PC-9 (cell line): ENCODE measurements around the gene SEMA6A. TPM values are rescaled to one million over a fixed set of nuclear protein-coding genes. Genes with fewer than 3 reads are reported as not detected.

ENCODE experiments used
- BruUV-seq: library from RNA; stranded (reverse); fragments of 400-500 nt; replicated peaks from 2 replicates; lab custom pipeline; 2021; lab: Mats Ljungman, UMichigan
- CTCF ChIA-PET: fragments of 300-600 bp; sonication (Branson Sonifier 250); formaldehyde crosslinking; loops from one replicate; lab custom pipeline; 2022; ENCODE audit warnings: antibody characterized with exemption; lab: Charles Lee
- POLR2A ChIA-PET: fragments of 300-600 bp; sonication (Branson Sonifier 250); formaldehyde crosslinking; loops from one replicate; lab custom pipeline; 2022; ENCODE audit warnings: antibody characterized with exemption; ENCODE audit not compliant: unreplicated experiment; lab: Charles Lee
- DNase-seq, 2 experiments: peaks; one replicate each; pipeline versions ENCODE4 v3.0.0 to v3.0.0-alpha.2; 2015 to 2022; ENCODE audit warnings: mixed read lengths in 1 of 2
- H2AFZ ChIP-seq: fragments of 200-600 bp; sonication (generic); 2 replicates; pipeline ENCODE4 v1.8.1; 2017; ENCODE audit warnings: antibody characterized with exemption
- H3F3A ChIP-seq: fragments of 200-600 bp; sonication (generic); 2 replicates; pipeline ENCODE4 v1.8.1; 2017; ENCODE audit warnings: antibody characterized with exemption, mild to moderate bottlenecking, low read depth; ENCODE audit not compliant: insufficient read depth
- H3K27ac ChIP-seq: fragments of 200-600 bp; sonication (generic); 2 replicates; pipeline ENCODE4 v1.6.1; 2016; ENCODE audit warnings: mixed run types
- H3K27me3 ChIP-seq: fragments of 200-600 bp; sonication (generic); 2 replicates; pipeline ENCODE4 v1.6.1; 2016; ENCODE audit warnings: low read depth, mixed run types; ENCODE audit not compliant: insufficient read depth
- H3K36me3 ChIP-seq: fragments of 200-600 bp; sonication (generic); 2 replicates; pipeline ENCODE4 v1.6.1; 2016; ENCODE audit warnings: low read depth, mixed run types
- H3K4me1 ChIP-seq: fragments of 200-600 bp; sonication (generic); replicated peaks from 2 replicates; pipeline ENCODE4 v1.6.1; 2016; ENCODE audit warnings: mixed run types; ENCODE audit not compliant: insufficient read depth
- H3K4me2 ChIP-seq: fragments of 200-600 bp; sonication (generic); 2 replicates; pipeline ENCODE4 v1.6.1; 2017; ENCODE audit warnings: mixed run types
- H3K4me3 ChIP-seq: fragments of 200-600 bp; sonication (generic); 2 replicates; pipeline ENCODE4 v1.6.1; 2016; ENCODE audit warnings: mixed run types
- H3K79me2 ChIP-seq: fragments of 200-600 bp; sonication (generic); 2 replicates; pipeline ENCODE4 v1.6.1; 2017; ENCODE audit warnings: low read depth, mixed run types
- H3K9me2 ChIP-seq: fragments of 200-600 bp; sonication (generic); 2 replicates; pipeline ENCODE4 v1.8.1; 2017; ENCODE audit warnings: mild to moderate bottlenecking; ENCODE audit not compliant: insufficient read depth
- H3K9me3 ChIP-seq: fragments of 200-600 bp; sonication (generic); 2 replicates; pipeline ENCODE4 v1.8.1; 2016; ENCODE audit warnings: low read depth; ENCODE audit not compliant: insufficient read depth
- H4K20me1 ChIP-seq: fragments of 200-600 bp; sonication (generic); 2 replicates; pipeline ENCODE4 v1.8.1; 2017; ENCODE audit not compliant: insufficient read depth
- CTCF ChIP-seq: fragments of 200-600 bp; sonication (generic); conservative IDR thresholded peaks from 2 replicates; pipeline ENCODE4 v1.6.1; 2017; ENCODE audit warnings: mixed run types, antibody characterized with exemption, mild to moderate bottlenecking, moderate library complexity
- EZH2 ChIP-seq: fragments of 200-600 bp; sonication (generic); IDR thresholded peaks from 2 replicates; pipeline ENCODE4 v1.8.0; 2017; ENCODE audit warnings: antibody characterized with exemption, low read depth
- intact Hi-C: fragments of 100-400 bp; cut with micrococcal nuclease; formaldehyde crosslinking; loops from one replicate; pipeline ENCODE4 v1.10.0; 2022; ENCODE audit not compliant: unreplicated experiment
- total RNA-seq: library from RNA; stranded (reverse); gene quantifications from 2 replicates; pipeline ENCODE4 v1.2.3, GENCODE V29; 2021

SEMA6A gene
- total RNA-seq, 1 experiment from 2014 or later: not detected

- TF ChIP-seq EZH2: no peak
- TF ChIP-seq CTCF: no peak
- Histone ChIP-seq H2AFZ (no peak overlapping the region), H3K4me2 (no peak overlapping the region), H3K27ac (no peak overlapping the region), H3K4me3 (no peak overlapping the region), H3K9me2 (no peaks in the 10 kb centered on the region), H3F3A (no peaks in the 10 kb centered on the region), H3K4me1 (no peaks in the 10 kb centered on the region), H3K36me3 (no peaks in the 10 kb centered on the region), H4K20me1 (no peaks in the 10 kb centered on the region), H3K9me3 (no peaks in the 10 kb centered on the region), H3K79me2 (no peaks in the 10 kb centered on the region), H3K27me3 (no peaks in the 10 kb centered on the region)
- CTCF ChIA-PET: no interaction called here
- DNase-seq: no peak
- intact Hi-C loops: no loop called here
- no TSS peak for BruUV-seq
- POLR2A ChIA-PET: no interaction called here
These were observed 164.2 kb downstream of the SEMA6A start for GRCh38 chr5:116410336-116410890.

- Histone ChIP-seq H4K20me1 (no peaks in the 10 kb centered on the region), H3K4me1 (no peaks in the 10 kb centered on the region), H3K4me2 (no peak overlapping the region), H3K27me3 (no peaks in the 10 kb centered on the region), H3K79me2 (no peaks in the 10 kb centered on the region), H3K4me3 (no peak overlapping the region), H3K9me3 (no peaks in the 10 kb centered on the region), H3K9me2 (no peaks in the 10 kb centered on the region), H3F3A (no peaks in the 10 kb centered on the region), H2AFZ (no peak overlapping the region), H3K27ac (no peak overlapping the region), H3K36me3 (no peaks in the 10 kb centered on the region)
- POLR2A ChIA-PET: no interaction called here
- CTCF ChIA-PET: no interaction called here
- TF ChIP-seq EZH2 (no peak), CTCF (no peak)
- no peak for DNase-seq
- intact Hi-C loops: no loop called here
- no TSS peak for BruUV-seq
These were observed 164.9 kb downstream of the SEMA6A start for GRCh38 chr5:116409591-116410296.

- H3K9me3 ChIP-seq: no peaks in the 10 kb centered on the region
- no peak overlapping the region for H2AFZ ChIP-seq
- no peaks in the 10 kb centered on the region for H3K9me2 ChIP-seq
- no peak overlapping the region for H3K4me3 ChIP-seq
- H3K79me2 ChIP-seq: no peaks in the 10 kb centered on the region
- H3K27me3 ChIP-seq: no peaks in the 10 kb centered on the region
- ChIA-PET POLR2A (no interaction called here), CTCF (no interaction called here)
- no peak for TF ChIP-seq EZH2
- TF ChIP-seq CTCF: no peak
- H4K20me1 ChIP-seq: no peaks in the 10 kb centered on the region
- no peaks in the 10 kb centered on the region for H3K36me3 ChIP-seq
- H3K4me2 ChIP-seq: no peak overlapping the region
- BruUV-seq: no TSS peak
- DNase-seq: no peak
- intact Hi-C loops: no loop called here
- no peak overlapping the region for H3K27ac ChIP-seq
- H3F3A ChIP-seq: no peaks in the 10 kb centered on the region
- H3K4me1 ChIP-seq: no peaks in the 10 kb centered on the region
These were observed 168.1 kb downstream of the SEMA6A start for GRCh38 chr5:116406306-116407041.
